GM18858 (cell line): ENCODE results near the gene U2AF1L4.

Source experiments
- ATAC-seq: cut with Tn5 transposase; IDR thresholded peaks from one replicate; pipeline ENCODE4 v1.9.1; 2021; ENCODE audit not compliant: unreplicated experiment

The U2AF1L4 gene

GRCh38 chr19:35757749-35758608 is 12.8 kb upstream of the U2AF1L4 start, which contains the start of gene PROSER3:
Gene PROSER3 (plus strand): TSS chr19:35758176. CDS start chr19:35758216, 40 bp downstream.
- ATAC-seq, result peak; percentile 92

GRCh38 chr19:35757231-35757748 is 12.1 kb upstream of the U2AF1L4 start:
- ATAC-seq, result no peak

- ATAC-seq, result no peak
These were observed 11.4 kb upstream of the U2AF1L4 start, which contains the start of gene HSPB6 for GRCh38 chr19:35756377-35757230. Gene HSPB6 (minus strand): TSS chr19:35757029. CDS start chr19:35757008, 21 bp downstream.

- ATAC-seq, result no peak
These were observed 10.5 kb upstream of the U2AF1L4 start for GRCh38 chr19:35755550-35756376.

GRCh38 chr19:35755131-35755549 is 9.9 kb upstream of the U2AF1L4 start:
- no peak for ATAC-seq

- no peak for ATAC-seq
These were observed 9.3 kb upstream of the U2AF1L4 start for GRCh38 chr19:35754370-35755130.

- no peak for ATAC-seq
These were observed 8.6 kb upstream of the U2AF1L4 start for GRCh38 chr19:35753634-35754369.

GRCh38 chr19:35752746-35753350 is 7.6 kb upstream of the U2AF1L4 start:
- ATAC-seq, result no peak

GRCh38 chr19:35751839-35752745 is 6.9 kb upstream of the U2AF1L4 start:
- no peak for ATAC-seq

GRCh38 chr19:35750167-35750566 is 4.9 kb upstream of the U2AF1L4 start:
- ATAC-seq, result no peak

- peak; percentile 65 for ATAC-seq
These were observed 3.1 kb upstream of the U2AF1L4 start, which contains the start of gene LIN37 for GRCh38 chr19:35748106-35749020. Gene LIN37 (plus strand): TSS chr19:35748576. CDS start chr19:35748725, 149 bp downstream.

GRCh38 chr19:35746531-35746930 is 1.3 kb upstream of the U2AF1L4 start:
- no peak for ATAC-seq

- no peak for ATAC-seq
These were observed 857 bp upstream of the U2AF1L4 start for GRCh38 chr19:35746087-35746462.

GRCh38 chr19:35744430-35745327 is 539 bp downstream of the U2AF1L4 start:
- ATAC-seq, result no peak

- ATAC-seq, result no peak
These were observed 1.4 kb downstream of the U2AF1L4 start for GRCh38 chr19:35743640-35744429.
